Measurements from ENCODE around the gene ROBO2.

ROBO2 gene

DNA sequence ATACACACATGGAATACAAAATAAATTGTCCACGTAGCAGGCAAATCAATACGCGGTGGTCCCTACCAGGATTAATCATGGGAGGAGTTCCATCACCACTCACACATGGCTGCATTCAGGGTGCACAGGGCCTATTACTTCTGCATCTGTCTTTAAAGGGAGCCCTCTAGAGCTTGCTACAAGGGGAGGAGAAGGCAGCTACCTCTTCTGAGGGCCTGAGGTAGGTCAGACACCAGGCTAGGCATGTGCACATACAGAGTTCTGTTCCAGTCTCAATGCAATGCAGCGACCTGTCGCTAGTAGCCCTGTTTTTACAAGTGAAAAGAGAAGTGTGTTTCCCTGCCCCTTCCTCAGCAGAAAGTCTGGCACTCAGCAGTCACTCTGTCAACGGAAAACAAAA lies 102.7 kb downstream of the ROBO2 start:
- Histone ChIP-seq H4K12ac (ENCODE audit: low read depth, low read length) (no peak overlapping the region), H3K79me1 (ENCODE audit: low read length) (no peaks in the 10 kb centered on the region), H4K91ac (ENCODE audit: low read depth, low read length) (no peak overlapping the region), H3K4me2 (ENCODE audit: low read length) (no peak overlapping the region), H3K4me3 (ENCODE audit: low read depth, low read length) (no peak overlapping the region), H3K4me1 (ENCODE audit: control insufficient read depth in 1 of 2, insufficient read depth in 2 of 2, low read length in 2 of 2) (no peaks in the 10 kb centered on the region), H3K18ac (ENCODE audit: low read length) (no peak overlapping the region), H3K36me3 (ENCODE audit: control insufficient read depth in 1 of 2, insufficient read depth in 2 of 2, low read length in 2 of 2) (no peaks in the 10 kb centered on the region), H3K4ac (ENCODE audit: low read depth, low read length) (no peak overlapping the region), H4K8ac (ENCODE audit: low read depth, low read length) (no peak overlapping the region), H3K23ac (ENCODE audit: low read length) (no peak overlapping the region), H2BK5ac (ENCODE audit: low read depth, low read length, poor library complexity) (no peak overlapping the region), H3K27me3 (ENCODE audit: insufficient read depth, low read length) (no peaks in the 10 kb centered on the region), H3K27ac (ENCODE audit: low read depth, low read length) (no peak overlapping the region), H2AFZ (ENCODE audit: insufficient read depth, low read length, poor library complexity) (no peak overlapping the region), H2BK120ac (ENCODE audit: insufficient read depth, low read length, poor library complexity) (no peak overlapping the region), H2BK12ac (ENCODE audit: low read length) (no peak overlapping the region), H2AK5ac (ENCODE audit: low read length) (no peak overlapping the region), H3K9ac (ENCODE audit: low read length) (no peak overlapping the region), H3K14ac (ENCODE audit: low read length) (no peak overlapping the region), H3K9me3 (ENCODE audit: insufficient read depth, low read depth, low read length) (no peaks in the 10 kb centered on the region), H3K79me2 (ENCODE audit: control insufficient read depth, insufficient read depth, low read length, poor library complexity) (no peaks in the 10 kb centered on the region)
- DNase-seq: no peak
- no CpG with 5 or more reads among the region's 6 CpGs for WGBS (ENCODE audit: extremely low coverage, insufficient coverage, insufficient read length)

DNA sequence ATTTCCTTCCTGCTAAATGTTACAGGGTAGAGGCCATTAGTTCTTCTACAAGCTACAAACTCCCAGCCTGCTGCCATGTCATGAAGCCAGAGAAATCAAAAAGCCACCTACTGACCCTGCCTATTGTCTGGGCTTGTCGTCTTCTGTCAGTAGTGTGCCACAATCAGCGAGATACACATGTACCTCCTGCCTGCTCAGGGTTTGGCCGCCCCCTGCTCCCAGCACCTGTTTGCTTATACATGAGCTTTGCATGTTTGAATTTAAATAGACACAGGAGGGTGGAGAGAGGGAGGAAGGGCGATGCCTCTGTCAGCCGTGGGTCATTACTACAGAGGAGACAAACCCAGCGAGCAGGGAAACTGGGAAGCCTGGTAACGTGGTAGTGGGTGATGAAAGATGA lies 106.1 kb downstream of the ROBO2 start:
- Histone ChIP-seq H3K18ac (ENCODE audit: low read length) (no peak overlapping the region), H4K12ac (ENCODE audit: low read depth, low read length) (no peak overlapping the region), H3K9me3 (ENCODE audit: insufficient read depth, low read depth, low read length) (no peaks in the 10 kb centered on the region), H2BK12ac (ENCODE audit: low read length) (no peak overlapping the region), H3K4me2 (ENCODE audit: low read length) (no peak overlapping the region), H3K23ac (ENCODE audit: low read length) (no peak overlapping the region), H2BK5ac (ENCODE audit: low read depth, low read length, poor library complexity) (no peak overlapping the region), H3K4me3 (ENCODE audit: low read depth, low read length) (no peak overlapping the region), H3K14ac (ENCODE audit: low read length) (no peak overlapping the region), H3K27ac (ENCODE audit: low read depth, low read length) (no peak overlapping the region), H4K8ac (ENCODE audit: low read depth, low read length) (no peak overlapping the region), H3K79me1 (ENCODE audit: low read length) (no peaks in the 10 kb centered on the region), H3K79me2 (ENCODE audit: control insufficient read depth, insufficient read depth, low read length, poor library complexity) (no peaks in the 10 kb centered on the region), H2AK5ac (ENCODE audit: low read length) (no peak overlapping the region), H3K4ac (ENCODE audit: low read depth, low read length) (no peak overlapping the region), H3K4me1 (ENCODE audit: control insufficient read depth in 1 of 2, insufficient read depth in 2 of 2, low read length in 2 of 2) (no peaks in the 10 kb centered on the region), H2AFZ (ENCODE audit: insufficient read depth, low read length, poor library complexity) (no peak overlapping the region), H3K36me3 (ENCODE audit: control insufficient read depth in 1 of 2, insufficient read depth in 2 of 2, low read length in 2 of 2) (no peaks in the 10 kb centered on the region), H3K27me3 (ENCODE audit: insufficient read depth, low read length) (no peaks in the 10 kb centered on the region), H3K9ac (ENCODE audit: low read length) (no peak overlapping the region), H4K91ac (ENCODE audit: low read depth, low read length) (no peak overlapping the region), H2BK120ac (ENCODE audit: insufficient read depth, low read length, poor library complexity) (no peak overlapping the region)
- no CpG with 5 or more reads among the region's 7 CpGs for WGBS (ENCODE audit: extremely low coverage, insufficient coverage, insufficient read length)
- no peak for DNase-seq

DNA sequence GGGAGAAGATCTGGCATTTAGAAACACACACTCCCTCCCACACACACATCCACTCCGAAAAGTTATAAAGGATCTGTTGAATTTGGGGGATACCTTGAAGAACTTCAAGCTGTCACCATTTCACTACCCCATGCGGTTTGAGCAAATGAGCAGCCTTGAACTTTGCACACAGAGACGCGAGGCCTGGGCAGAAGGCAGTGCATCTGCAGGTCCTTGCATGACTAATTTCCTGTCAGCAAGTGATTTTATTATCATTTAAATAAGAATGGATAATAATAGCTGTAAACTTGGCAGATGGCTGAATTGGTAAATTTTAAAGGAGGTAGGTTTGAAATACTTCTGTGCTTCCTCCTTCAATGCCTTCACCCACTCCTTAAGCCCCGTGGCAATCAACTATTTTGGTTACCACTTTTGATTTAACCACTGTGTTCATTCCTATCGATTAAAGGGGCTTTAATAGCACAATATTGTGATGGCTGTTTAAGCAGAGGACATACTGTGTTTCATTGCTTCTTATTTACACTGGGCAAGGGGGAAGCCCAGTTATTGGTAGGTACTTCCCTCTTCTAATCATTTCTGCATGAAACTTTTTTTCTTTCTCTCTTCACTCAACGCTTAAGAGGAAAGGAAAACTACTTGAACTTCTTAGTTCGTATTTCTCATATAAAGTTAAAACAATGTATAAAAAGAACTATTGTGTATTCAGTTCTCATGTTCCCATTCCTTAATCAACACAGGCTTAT lies 108.1 kb downstream of the ROBO2 start:
- no peaks in the 10 kb centered on the region for H3K79me2 ChIP-seq (ENCODE audit: control insufficient read depth, insufficient read depth, low read length, poor library complexity)
- no peak overlapping the region for H3K27ac ChIP-seq (ENCODE audit: low read depth, low read length)
- H2BK12ac ChIP-seq (ENCODE audit: low read length): no peak overlapping the region
- no peak overlapping the region for H3K9ac ChIP-seq (ENCODE audit: low read length)
- no peak overlapping the region for H3K4ac ChIP-seq (ENCODE audit: low read depth, low read length)
- H4K91ac ChIP-seq (ENCODE audit: low read depth, low read length): no peak overlapping the region
- H3K4me2 ChIP-seq (ENCODE audit: low read length): no peak overlapping the region
- H3K9me3 ChIP-seq (ENCODE audit: insufficient read depth, low read depth, low read length): no peaks in the 10 kb centered on the region
- H2AFZ ChIP-seq (ENCODE audit: insufficient read depth, low read length, poor library complexity): no peak overlapping the region
- no peak overlapping the region for H4K8ac ChIP-seq (ENCODE audit: low read depth, low read length)
- WGBS (ENCODE audit: extremely low coverage, insufficient coverage, insufficient read length): no CpG with 5 or more reads among the region's 8 CpGs
- H2AK5ac ChIP-seq (ENCODE audit: low read length): no peak overlapping the region
- no peak overlapping the region for H2BK5ac ChIP-seq (ENCODE audit: low read depth, low read length, poor library complexity)
- no peak overlapping the region for H3K18ac ChIP-seq (ENCODE audit: low read length)
- H3K27me3 ChIP-seq (ENCODE audit: insufficient read depth, low read length): no peaks in the 10 kb centered on the region
- H3K4me3 ChIP-seq (ENCODE audit: low read depth, low read length): no peak overlapping the region
- no peak overlapping the region for H3K23ac ChIP-seq (ENCODE audit: low read length)
- no peaks in the 10 kb centered on the region for H3K79me1 ChIP-seq (ENCODE audit: low read length)
- H3K36me3 ChIP-seq (ENCODE audit: control insufficient read depth in 1 of 2, insufficient read depth in 2 of 2, low read length in 2 of 2): no peaks in the 10 kb centered on the region
- no peak overlapping the region for H3K14ac ChIP-seq (ENCODE audit: low read length)
- H3K4me1 ChIP-seq (ENCODE audit: control insufficient read depth in 1 of 2, insufficient read depth in 2 of 2, low read length in 2 of 2): no peaks in the 10 kb centered on the region
- H2BK120ac ChIP-seq (ENCODE audit: insufficient read depth, low read length, poor library complexity): no peak overlapping the region
- H4K12ac ChIP-seq (ENCODE audit: low read depth, low read length): no peak overlapping the region
- DNase-seq: no peak

DNA sequence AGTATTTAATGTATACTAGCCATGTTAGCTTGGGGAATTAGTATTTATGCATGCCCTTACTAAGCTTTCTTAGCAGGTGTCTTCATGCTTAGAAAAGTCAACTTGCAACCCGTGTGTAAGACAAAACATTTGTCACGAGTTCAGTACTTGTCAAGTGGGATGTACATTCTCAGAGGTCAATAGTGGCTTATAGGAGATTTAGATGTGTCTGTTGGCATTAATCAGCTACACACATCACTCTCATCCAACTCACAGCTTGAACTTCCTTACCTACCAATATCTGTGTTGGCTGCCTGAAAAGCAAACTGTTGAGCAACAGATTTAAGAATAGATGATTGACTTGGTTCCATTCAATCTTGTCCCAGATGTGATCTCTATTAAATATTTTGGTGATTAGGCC lies 109.5 kb downstream of the ROBO2 start:
- no peak overlapping the region for H3K23ac ChIP-seq (ENCODE audit: low read length)
- no peak overlapping the region for H2BK5ac ChIP-seq (ENCODE audit: low read depth, low read length, poor library complexity)
- H2BK120ac ChIP-seq (ENCODE audit: insufficient read depth, low read length, poor library complexity): no peak overlapping the region
- no peak overlapping the region for H4K8ac ChIP-seq (ENCODE audit: low read depth, low read length)
- no peak overlapping the region for H3K18ac ChIP-seq (ENCODE audit: low read length)
- no peaks in the 10 kb centered on the region for H3K79me2 ChIP-seq (ENCODE audit: control insufficient read depth, insufficient read depth, low read length, poor library complexity)
- no peak overlapping the region for H4K91ac ChIP-seq (ENCODE audit: low read depth, low read length)
- WGBS (ENCODE audit: extremely low coverage, insufficient coverage, insufficient read length): no CpG with 5 or more reads among the region's 2 CpGs
- H3K27ac ChIP-seq (ENCODE audit: low read depth, low read length): no peak overlapping the region
- H2BK12ac ChIP-seq (ENCODE audit: low read length): no peak overlapping the region
- H3K4ac ChIP-seq (ENCODE audit: low read depth, low read length): no peak overlapping the region
- H2AK5ac ChIP-seq (ENCODE audit: low read length): no peak overlapping the region
- H2AFZ ChIP-seq (ENCODE audit: insufficient read depth, low read length, poor library complexity): no peak overlapping the region
- no peak overlapping the region for H3K9ac ChIP-seq (ENCODE audit: low read length)
- H3K27me3 ChIP-seq (ENCODE audit: insufficient read depth, low read length): no peaks in the 10 kb centered on the region
- H3K36me3 ChIP-seq (ENCODE audit: control insufficient read depth in 1 of 2, insufficient read depth in 2 of 2, low read length in 2 of 2): no peaks in the 10 kb centered on the region
- H3K4me2 ChIP-seq (ENCODE audit: low read length): no peak overlapping the region
- H3K9me3 ChIP-seq (ENCODE audit: insufficient read depth, low read depth, low read length): no peaks in the 10 kb centered on the region
- no peak overlapping the region for H3K14ac ChIP-seq (ENCODE audit: low read length)
- H3K4me3 ChIP-seq (ENCODE audit: low read depth, low read length): no peak overlapping the region
- no peaks in the 10 kb centered on the region for H3K79me1 ChIP-seq (ENCODE audit: low read length)
- H4K12ac ChIP-seq (ENCODE audit: low read depth, low read length): no peak overlapping the region
- no peak for DNase-seq
- H3K4me1 ChIP-seq (ENCODE audit: control insufficient read depth in 1 of 2, insufficient read depth in 2 of 2, low read length in 2 of 2): no peaks in the 10 kb centered on the region

Measured in trophoblast cell (in vitro differentiated cells and primary cell).